NCI-H345 (cell line): Measurements from ENCODE around the gene CMTM3.
A peak's percentile ranks its signal among the peaks of the same experiment; 100 is the strongest.
"Not testable (repeated sequence)": the region's sequence is repeated elsewhere in the genome, so short reads cannot be mapped to it uniquely, and the experiment has no call there.

Experiments
- DNase-seq: peaks from one replicate; lab custom pipeline; 2025; lab: John Stamatoyannopoulos, UW

Gene CMTM3

DNA sequence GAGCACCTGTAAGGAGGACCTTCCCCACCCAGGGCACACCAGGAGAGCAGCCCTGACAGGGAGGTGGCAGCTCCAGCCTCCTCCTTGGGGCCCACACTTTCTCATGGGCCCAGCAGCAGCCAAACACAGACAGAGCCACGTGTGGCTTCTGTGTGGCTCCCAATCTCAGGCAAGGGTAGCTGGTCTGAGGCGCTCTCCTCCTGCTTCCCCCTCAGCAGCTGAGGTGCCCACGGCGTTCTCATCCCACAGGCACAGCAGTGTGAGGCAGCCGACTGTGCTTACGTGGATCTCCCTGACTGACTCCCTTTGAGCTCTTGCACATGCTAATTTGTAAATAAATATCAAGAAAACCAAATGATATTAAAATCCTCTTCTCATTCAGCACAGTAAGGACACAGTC, 30.9 kb downstream of the CMTM3 start:
- DNase-seq: no peak

DNA sequence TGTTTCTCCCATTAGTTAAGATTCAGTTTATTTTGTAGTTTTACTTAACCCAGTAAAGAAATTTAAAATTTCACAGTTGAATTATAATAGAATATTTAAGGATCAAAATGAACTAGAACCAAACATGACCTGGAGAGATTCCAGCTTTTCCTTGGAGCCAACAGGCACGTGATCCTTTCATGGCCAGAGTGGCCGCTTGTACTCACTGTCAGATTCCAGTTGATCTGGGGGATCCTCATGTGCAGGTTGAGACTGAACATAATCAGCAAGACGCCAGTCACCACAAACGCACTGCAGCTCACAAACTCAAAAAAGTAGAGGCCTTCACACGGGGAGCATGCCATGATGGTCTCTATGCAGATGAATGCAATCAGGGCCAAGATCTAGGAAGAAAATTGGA, 31.7 kb downstream of the CMTM3 start:
- no peak for DNase-seq

DNA sequence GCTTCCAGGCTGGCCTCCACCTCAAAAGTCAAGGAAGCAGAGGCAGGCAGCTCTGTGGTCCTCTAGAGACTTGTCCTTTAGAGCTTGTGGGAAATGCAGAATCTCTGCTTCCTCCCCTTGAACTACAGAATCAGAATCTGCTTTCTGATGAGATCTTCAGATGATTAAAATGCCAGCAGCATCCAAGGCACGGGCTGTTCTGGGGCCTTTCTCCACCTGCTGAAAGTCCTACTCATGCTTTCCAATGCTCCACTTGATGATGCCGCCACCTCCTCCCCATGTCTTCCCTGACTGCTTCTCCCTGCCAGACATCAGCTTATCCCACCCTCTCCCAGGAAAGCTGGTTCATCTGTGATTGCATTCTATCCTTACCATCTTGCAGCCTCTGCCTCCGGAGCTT, 33.3 kb downstream of the CMTM3 start:
- DNase-seq: no peak

DNA sequence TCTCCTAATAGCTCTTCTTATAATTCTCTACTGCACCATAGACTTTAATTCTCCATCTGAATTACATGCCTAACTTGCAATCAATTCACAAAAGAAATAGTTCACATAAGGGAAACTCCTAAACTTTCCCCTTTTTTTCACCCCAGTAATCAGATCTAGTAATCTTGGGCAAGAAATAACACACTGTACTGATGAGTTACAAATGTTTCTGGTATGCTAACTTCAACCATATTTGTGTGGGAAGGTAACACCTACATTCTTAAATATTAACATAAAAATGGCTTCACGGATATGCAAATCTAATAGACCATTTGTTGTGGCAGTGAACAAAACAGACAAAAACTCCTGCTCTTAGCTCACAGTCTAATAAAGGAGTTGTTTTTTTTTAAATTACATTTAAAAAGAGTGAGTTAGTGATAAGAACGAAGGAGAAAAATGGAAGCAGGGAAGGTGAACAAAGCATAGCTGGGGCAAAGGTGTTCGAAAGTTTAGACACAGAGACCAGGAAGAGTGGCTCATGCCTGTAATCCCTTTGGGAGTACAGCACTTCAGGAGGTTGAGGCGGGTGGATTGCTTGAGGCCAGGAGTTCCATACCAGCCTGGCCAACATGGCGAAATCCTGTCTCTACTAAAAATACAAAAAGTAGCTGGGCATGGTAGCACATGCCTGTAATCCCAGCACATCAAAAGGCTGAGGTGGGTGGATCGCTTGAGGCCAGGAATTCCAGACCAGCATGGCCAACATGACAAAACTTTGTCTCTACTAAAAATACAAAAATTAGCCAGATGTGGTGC, 34.8 kb downstream of the CMTM3 start:
- DNase-seq: no peak

DNA sequence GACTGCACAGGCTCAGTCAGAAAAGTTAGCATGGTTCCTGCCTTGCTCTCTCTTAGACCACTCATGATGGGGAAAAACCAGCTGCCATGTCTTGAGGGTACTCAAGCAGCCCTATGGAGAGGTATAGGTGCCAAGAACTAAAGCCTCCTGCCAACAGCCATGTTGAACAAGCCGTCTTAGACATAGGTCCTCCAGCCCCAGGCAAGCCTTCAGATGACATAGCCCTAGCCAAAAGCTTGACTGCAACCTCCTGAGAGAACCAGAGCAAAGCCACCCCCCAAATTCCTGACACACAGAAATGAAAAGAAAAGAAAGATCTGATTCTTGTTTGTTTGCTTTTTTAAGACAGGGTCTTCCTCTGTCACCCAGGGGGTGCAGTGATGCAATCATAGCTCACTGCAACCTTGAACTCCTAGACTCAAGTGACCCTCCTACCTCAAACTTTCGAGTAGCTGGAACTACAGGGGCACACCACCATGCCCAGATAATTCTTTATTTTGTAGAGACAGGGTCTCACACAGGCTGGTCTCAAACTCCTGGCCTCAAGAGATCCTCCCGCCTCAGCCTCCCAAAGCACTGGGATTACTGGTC, 36.3 kb downstream of the CMTM3 start:
- no peak for DNase-seq

DNA sequence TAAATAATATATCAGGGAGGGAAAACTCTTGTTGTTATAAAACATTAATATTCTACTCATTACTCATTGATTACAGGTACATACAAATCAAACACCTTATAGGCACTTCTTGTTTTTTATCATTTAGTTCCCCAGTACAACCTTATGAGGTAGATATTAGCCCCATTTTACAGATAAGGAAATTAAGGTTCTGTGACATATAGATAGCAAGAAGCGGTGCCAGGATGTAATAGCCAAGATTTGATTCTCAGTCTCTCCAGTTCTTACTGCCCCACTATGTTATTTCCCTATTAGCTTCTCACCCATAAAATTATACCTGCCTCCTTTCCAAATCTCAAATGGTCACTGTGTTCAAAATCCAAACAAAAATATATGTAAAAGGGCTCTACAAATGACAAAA, 36.9 kb downstream of the CMTM3 start:
- no peak for DNase-seq

DNA sequence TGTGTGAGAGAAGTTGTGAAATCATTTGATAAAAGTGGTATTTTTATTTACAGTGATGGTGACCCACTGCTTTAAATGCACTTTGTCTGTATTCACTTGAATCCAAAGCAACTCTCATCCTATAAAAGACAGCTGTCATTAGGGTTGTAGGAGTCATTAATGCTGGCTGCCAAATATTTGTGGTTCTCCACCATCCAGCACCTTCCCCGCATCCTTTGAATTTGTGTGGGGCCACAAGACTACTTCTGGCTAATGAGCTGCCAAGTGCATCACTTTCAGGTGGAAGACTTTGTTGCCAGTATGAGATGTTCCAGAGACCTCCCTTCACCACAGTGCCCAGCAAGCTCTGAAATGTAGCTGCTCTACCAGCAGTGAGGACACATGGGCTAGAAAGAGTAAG, 43.4 kb downstream of the CMTM3 start:
- DNase-seq: no peak

DNA sequence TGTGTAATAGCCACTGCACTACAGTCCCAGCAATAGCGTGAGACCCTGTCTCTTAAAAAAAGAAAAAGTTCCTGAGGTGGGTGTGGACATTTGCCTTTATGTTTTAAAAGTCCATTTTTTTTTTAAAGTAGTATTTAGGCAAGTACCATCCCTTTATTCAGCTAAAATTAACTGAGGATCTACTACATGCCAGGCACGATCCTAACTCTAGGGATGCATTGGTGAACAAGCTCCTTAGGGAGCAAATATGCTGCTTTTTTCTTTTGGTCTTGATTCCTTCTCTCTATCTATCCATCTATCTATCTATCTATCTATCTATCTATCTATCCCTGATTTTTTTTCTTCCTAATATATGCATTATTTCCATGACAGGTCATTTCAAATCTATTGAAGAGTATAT, 44.7 kb downstream of the CMTM3 start:
- DNase-seq: no peak

DNA sequence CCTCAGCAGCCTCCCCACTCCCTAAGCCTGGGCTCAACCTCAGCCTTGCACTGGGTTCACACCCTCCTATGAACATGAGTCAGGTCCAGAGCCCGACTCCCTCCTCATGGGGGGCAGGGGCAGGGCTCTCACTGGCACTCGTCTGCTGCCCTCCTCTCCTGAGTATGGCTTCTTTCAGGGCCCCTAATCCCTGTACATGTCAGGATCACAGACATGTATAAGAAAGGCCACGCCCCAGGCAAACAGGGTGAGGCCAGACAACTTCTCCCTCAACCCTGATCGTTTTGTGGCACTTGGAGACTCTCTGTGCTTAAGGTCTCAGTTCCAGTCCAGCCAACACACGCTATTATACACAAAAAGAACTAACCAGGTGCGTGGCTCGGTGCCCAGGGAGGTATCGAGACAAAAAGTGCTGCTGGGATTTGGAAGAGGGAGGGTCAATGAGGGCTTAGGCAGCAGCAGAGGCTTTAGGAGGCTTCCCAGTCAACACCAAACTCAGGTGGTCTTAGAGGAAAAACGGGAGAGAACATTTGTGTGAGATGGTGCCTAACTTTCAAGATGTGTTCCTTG, 45.2 kb downstream of the CMTM3 start:
- DNase-seq: no peak

DNA sequence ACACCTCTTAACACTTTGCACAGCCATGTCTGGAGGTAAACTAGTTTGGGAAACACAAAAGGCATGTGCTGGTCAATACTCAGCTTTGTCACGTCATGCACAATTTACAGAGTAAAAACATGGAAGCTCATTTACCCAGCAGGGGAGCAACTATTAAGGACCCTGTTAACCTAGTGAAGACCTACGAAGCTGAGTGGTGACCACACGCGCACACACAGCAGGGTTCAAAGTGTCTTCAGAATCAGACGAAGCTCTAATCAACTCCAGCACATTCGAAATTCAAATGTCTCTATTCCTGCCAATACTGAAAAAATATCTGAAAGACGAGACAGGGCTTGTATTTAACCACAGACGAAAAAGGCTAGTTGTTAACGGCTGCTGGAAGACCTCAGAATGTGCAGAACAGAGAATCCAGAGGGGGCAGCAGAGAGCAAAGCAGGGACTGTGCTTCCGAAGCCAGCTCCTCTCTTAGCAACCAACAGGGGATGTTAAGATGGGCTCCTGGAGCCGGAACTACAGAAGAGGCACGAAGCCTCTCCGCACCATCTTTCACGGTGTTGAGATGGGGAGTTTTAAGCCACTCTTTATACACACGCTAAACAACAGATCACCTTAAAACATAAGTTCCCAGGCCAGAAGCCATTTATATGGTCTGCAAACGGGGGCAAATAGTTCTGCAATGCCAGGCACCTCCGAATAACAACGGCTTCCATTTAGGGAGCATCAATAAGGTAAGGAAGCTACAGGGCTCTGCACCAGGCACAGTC, 46.4 kb downstream of the CMTM3 start:
- peak; percentile 81 for DNase-seq

DNA sequence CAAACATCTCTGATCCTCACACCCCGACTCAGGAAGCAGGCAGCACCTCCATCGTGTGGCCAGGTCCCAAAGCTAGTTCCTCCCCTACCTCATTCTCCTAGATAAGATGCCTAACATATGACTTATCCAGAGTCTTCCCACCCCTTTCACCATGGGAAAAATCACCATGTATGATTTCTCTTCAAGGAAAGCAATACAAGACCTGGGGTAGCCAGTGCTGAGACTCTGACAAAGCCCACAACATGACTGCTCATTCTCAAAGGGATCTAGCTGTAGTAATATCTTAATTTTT, 46.9 kb downstream of the CMTM3 start:
- DNase-seq: no peak

DNA sequence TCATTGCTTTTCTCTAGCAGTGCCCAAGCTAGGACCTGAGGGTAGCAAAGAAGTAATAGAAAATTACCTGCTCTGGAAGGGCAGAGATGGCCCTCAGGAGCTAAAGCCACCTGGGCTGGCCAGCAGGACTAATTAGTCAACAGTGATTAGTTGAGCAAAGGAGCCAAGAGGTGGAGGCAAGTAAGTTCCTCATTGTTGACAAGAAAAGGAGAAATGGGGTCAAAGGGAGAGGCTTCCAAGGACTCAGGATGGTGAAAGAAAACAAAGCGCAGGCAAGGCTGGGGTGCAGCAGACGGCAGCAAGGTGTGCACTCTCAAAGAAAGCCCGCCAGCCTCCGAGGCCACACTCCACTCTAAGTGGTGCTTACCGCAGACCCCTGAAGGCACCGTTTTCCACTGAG, 47.5 kb downstream of the CMTM3 start:
- no peak for DNase-seq

DNA sequence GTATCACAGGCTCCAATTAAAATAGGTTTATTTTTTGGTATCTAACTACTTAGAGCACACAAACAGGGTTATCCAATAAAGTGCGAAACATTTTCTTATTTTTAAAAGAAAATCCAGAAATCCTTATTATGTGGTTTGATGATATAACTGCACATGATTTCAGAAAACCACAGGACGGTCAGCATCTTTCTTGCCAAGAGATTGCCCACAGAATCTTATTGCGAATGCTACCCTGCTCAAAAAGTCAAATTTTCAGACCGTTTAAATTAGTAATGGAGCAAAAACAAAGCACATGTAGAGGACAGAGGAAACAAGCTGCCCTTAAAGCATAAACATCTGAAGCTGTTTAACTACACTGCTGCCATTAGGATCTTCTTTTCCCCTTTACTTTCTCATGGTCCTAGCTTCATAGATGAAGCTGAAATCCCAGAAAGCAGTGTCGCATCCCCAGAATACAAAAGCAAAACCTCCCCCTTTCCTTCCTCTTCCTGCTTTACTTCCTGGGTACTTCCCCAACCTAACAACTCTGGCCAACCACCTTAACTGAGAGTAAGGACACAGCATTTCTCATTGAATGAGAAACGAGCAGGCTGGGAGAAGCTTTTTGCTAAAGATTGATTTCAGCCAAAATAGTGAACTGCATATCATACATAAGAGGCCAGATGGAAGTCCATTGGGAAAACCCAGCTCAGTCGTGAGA, 48.3 kb downstream of the CMTM3 start:
- no peak for DNase-seq

DNA sequence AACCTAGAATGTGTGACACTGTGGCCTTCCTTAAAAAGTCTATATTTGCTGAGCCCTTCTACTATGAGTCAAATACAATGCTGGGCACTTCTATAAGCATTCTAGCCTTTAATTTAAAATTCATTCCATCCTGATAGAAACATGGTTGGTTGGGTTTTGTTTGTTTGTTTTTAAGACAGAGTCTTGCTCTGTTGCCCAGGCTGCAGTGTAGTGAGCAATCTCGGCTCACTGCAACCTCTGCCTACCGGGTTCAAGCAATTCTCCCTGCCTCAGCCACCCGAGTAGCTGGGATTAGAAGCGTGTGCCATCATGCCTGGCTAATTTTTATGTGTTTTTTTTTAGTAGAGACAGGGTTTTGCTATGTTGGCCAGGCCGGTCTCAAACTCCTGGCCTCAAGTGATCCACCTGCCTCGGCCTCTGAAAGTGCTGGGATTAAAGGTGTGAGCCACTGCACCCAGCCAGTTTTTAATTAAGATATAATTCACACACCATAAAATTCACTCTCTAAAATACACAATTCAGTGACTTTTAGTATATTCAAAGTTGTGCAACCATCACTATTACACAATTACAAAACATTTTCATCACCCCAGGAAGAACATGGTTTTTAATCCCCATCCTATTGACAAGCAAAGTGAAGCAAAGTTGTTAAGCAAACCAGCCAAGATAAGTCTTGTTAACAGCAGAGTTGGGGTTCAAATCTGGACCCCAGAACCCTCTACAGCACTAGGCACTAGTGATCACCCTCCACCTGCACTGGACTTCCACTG, 49.3 kb downstream of the CMTM3 start:
- no peak for DNase-seq

DNA sequence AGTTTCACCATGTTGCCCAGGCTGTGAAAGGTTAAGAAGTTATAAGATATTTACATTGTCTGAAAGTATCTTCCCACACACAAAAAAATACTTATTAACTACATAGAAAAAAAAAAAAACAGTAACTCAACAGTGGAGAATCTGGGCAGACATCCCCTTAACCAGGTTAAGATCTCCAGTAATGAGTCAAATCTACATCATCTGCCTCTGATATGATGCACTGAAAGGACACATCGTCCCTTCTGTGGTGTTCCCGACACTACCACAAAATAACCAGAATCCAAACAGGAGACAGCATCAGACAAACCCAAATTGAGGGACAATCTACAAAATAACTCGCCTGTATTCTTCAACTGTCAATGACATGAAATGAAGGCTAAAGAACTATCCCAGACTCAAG, 52.0 kb downstream of the CMTM3 start:
- DNase-seq: no peak

DNA sequence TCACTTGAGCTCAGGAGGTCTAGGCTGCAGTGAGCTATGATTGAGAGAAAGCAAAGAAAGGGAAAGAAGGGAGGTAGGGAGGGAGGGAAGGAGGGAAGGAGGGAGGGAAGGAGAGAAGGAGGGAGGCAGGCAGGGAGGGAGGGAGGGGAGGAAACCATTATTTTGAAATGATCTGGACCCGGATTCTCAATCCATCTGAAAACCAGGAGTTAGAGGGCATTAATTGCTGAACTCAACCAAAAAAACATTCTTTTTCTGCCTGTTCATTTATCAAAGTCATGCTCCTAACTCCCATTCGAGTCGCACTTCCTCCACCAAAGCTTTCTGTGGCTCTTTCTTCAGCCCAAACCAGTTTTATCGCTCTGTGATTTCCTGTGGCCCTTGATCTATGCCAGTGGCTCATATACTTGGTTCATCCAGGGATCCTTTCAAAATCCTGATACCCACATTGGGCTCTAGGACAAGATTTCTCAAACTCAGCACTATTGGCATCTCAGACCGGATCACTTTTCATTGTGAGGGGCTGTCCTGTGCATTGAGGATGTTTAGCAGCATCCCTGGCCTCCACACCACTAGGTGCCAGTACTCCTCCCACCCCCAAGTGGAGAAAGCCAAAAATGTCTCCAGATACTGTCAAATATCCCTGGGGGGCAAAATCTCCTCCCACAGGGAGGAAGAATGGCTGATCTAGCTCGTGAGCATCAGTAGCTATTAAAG, 53.8 kb downstream of the CMTM3 start:
- no peak for DNase-seq

DNA sequence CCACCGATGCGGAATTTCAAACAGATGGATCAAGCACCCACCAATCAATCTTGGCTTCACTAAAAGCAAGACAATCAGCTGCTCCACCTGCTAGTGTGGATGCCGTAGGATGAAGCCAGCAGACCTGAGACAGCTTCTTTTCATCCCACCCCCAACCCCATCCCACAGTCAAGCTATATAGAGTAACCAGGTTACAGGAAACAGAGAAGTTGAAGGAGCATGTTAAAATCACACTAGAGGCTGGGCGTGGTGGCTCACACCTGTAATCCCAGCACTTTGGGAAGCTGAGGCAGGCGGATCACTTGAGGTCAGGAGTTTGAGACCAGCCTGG, 54.3 kb downstream of the CMTM3 start:
- no peak for DNase-seq

DNA sequence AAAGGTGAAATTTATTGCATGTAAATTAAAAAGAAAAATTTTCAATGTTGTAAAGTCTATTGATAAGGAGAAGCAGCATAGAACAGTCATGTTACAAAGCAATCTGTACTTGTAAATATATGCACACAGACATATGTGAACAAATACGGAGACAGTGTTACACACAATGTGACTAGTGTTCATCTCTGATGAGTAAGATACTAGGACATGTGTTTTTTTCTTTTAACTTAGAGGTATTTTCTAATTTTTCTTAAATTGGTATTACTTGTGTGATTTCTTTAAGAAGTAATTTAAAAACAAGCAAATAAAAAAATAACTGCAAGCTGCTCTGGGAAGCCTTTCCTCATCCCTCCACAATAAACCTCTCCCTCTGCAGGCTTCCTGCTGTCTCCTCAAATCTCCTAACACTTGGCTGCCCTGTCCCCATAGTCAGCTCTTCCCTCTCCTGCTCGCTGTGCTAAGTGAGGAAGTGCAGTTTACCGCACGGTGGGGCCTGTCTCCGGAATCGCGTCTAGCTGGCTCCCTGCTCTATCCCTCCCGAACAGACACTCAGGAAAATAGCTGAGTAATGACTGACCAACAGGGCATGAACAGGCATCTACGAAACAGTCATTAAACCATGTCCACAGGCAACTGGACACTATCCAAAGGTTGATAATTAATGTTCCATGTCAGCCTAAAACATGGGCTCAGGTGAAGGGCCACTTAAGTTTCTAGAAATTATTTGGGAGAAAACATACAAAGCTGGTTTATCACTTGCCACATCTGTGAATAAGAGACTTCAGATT, 56.1 kb downstream of the CMTM3 start:
- no peak for DNase-seq

DNA sequence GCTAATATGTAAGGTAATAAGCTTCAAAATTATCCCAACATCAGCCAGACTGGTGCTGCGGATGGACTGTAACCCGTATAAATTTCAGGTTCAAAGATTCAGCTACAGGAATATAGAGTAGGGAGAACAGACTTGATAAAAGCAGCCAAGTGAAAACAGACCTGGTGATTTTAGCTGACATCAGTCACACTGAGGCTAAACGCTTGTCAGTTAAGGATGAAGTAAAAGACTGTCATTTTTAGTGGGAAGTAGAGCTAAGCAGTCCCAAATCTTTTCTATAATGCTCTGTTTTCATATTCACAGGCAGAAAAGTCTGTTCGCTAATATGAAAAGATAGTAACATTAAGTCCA, 56.7 kb downstream of the CMTM3 start:
- DNase-seq: no peak

DNA sequence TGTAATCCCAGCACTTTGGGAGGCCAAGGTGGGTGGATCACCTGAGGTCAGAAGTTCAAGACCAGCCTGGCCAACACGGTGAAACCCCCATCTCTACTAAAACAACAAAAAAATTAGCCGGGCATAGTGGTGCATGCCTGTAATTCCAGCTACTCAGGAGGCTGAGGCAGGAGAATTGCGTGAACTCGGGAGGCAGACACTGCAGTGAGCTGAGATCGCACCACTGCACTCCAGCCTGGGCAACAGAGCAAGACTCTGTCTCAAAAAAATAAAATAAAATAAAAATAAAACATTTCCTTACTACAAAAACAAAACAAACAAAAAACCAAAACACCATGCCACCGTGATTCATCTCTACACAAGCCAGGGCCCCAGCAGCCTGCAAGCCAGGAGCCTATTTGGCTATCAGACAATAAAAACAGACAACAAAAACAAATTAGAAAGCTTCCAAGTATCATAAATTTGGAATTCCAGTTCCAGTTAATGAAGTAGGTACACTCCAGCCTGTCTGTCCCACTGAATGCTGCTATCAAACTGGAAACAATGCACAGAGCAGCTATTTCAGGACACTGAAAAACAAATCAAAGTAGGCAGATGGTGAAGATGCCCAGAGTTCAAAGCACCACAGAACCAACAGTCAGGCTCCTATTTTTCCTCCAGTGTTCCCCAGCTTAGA, 57.3 kb downstream of the CMTM3 start:
- DNase-seq: not testable (repeated sequence)
